Trophoblast cell (in vitro differentiated cells and primary cell): Measurements from ENCODE around the gene TUB.

Experiments used
- DNase-seq, 2 donors: peaks; one replicate each; pipeline ENCODE4 v3.0.0-alpha.2; 2016
- H2AFZ ChIP-seq: 2 replicates; pipeline ENCODE4 v1.6.1; 2013; ENCODE audit warnings: low read length, moderate library complexity, mild to moderate bottlenecking; ENCODE audit not compliant: insufficient read depth, poor library complexity
- H2AK5ac ChIP-seq: 2 replicates; pipeline ENCODE4 v1.6.1; 2013; ENCODE audit warnings: mild to moderate bottlenecking, low read length
- H2BK120ac ChIP-seq: 2 replicates; pipeline ENCODE4 v1.6.1; 2013; ENCODE audit warnings: low read length, mild to moderate bottlenecking, moderate library complexity; ENCODE audit not compliant: insufficient read depth, poor library complexity
- H2BK12ac ChIP-seq: 2 replicates; pipeline ENCODE4 v1.6.1; 2013; ENCODE audit warnings: mild to moderate bottlenecking, low read length, moderate library complexity
- H2BK5ac ChIP-seq: 2 replicates; pipeline ENCODE4 v1.6.1; 2013; ENCODE audit warnings: low read length, low read depth, moderate library complexity, mild to moderate bottlenecking; ENCODE audit not compliant: poor library complexity
- H3K14ac ChIP-seq: 2 replicates; pipeline ENCODE4 v1.6.1; 2013; ENCODE audit warnings: mild to moderate bottlenecking, low read length
- H3K18ac ChIP-seq: 2 replicates; pipeline ENCODE4 v1.6.1; 2013; ENCODE audit warnings: mild to moderate bottlenecking, low read length
- H3K23ac ChIP-seq: 2 replicates; pipeline ENCODE4 v1.6.1; 2013; ENCODE audit warnings: low read length
- H3K27ac ChIP-seq: 2 replicates; pipeline ENCODE4 v1.5.1; 2013; ENCODE audit warnings: low read depth, mild to moderate bottlenecking, inconsistent platforms, low read length, moderate library complexity
- H3K27me3 ChIP-seq: 2 replicates; pipeline ENCODE4 v1.6.1; 2013; ENCODE audit warnings: inconsistent platforms, mild to moderate bottlenecking, low read length, moderate library complexity; ENCODE audit not compliant: insufficient read depth
- H3K36me3 ChIP-seq, 2 experiments: 1 replicate in 1 of 2; 2 replicates in 1 of 2; pipeline ENCODE4 v1.6.1; 2013; ENCODE audit warnings: low read length in 2 of 2, mild to moderate bottlenecking in 2 of 2, moderate library complexity in 1 of 2; ENCODE audit not compliant: insufficient read depth in 2 of 2, control insufficient read depth in 1 of 2
- H3K4ac ChIP-seq: 2 replicates; pipeline ENCODE4 v1.6.1; 2013; ENCODE audit warnings: low read depth, mild to moderate bottlenecking, low read length, moderate library complexity
- H3K4me1 ChIP-seq, 2 experiments: 1 replicate in 1 of 2; 2 replicates in 1 of 2; pipeline ENCODE4 v1.6.1; 2013; ENCODE audit warnings: low read length in 2 of 2, mild to moderate bottlenecking in 2 of 2, moderate library complexity in 1 of 2; ENCODE audit not compliant: insufficient read depth in 2 of 2, control insufficient read depth in 1 of 2
- H3K4me2 ChIP-seq: 2 replicates; pipeline ENCODE4 v1.6.1; 2013; ENCODE audit warnings: inconsistent platforms, mild to moderate bottlenecking, low read length, moderate library complexity
- H3K4me3 ChIP-seq: 2 replicates; pipeline ENCODE4 v1.5.1; 2013; ENCODE audit warnings: mild to moderate bottlenecking, low read depth, low read length, inconsistent platforms
- H3K79me1 ChIP-seq: one replicate; pipeline ENCODE4 v1.6.1; 2013; ENCODE audit warnings: low read length
- H3K79me2 ChIP-seq: 2 replicates; pipeline ENCODE4 v1.6.1; 2013; ENCODE audit warnings: low read length, mild to moderate bottlenecking; ENCODE audit not compliant: control insufficient read depth, insufficient read depth, poor library complexity
- H3K9ac ChIP-seq: 2 replicates; pipeline ENCODE4 v1.6.1; 2013; ENCODE audit warnings: mild to moderate bottlenecking, low read length
- H3K9me3 ChIP-seq: 2 replicates; pipeline ENCODE4 v1.6.1; 2013; ENCODE audit warnings: low read depth, mild to moderate bottlenecking, control low read depth, inconsistent platforms, low read length; ENCODE audit not compliant: insufficient read depth
- H4K12ac ChIP-seq: 2 replicates; pipeline ENCODE4 v1.6.1; 2013; ENCODE audit warnings: low read depth, mild to moderate bottlenecking, low read length, moderate library complexity
- H4K8ac ChIP-seq: 2 replicates; pipeline ENCODE4 v1.6.1; 2013; ENCODE audit warnings: low read depth, mild to moderate bottlenecking, low read length, moderate library complexity
- H4K91ac ChIP-seq: one replicate; pipeline ENCODE4 v1.6.1; 2013; ENCODE audit warnings: low read depth, mild to moderate bottlenecking, low read length, moderate library complexity
- WGBS: extraction: QIAGEN DNeasy Blood & Tissue Kit; methylation state at CpG from one replicate; pipeline ENCODE4 v1.1.7; 2013; ENCODE audit warnings: missing lambda C conversion rate; ENCODE audit not compliant: insufficient read length, insufficient coverage; ENCODE audit errors: extremely low coverage; 5-methylcytosine and 5-hydroxymethylcytosine counted together

TUB gene

GRCh38 chr11:8102296-8102915, 21.4 kb downstream of the TUB start:
- no peaks in the 10 kb centered on the region for H3K79me1 ChIP-seq
- no peak overlapping the region for H3K9ac ChIP-seq
- no peak overlapping the region for H2AK5ac ChIP-seq
- H2BK120ac ChIP-seq, result no peak overlapping the region
- H3K9me3 ChIP-seq, result no peaks in the 10 kb centered on the region
- no peaks in the 10 kb centered on the region for H3K27me3 ChIP-seq
- H4K12ac ChIP-seq, result no peak overlapping the region
- no peak overlapping the region for H3K27ac ChIP-seq
- H3K4ac ChIP-seq, result no peak overlapping the region
- DNase-seq, result peak in 1 of 2 donors; percentile 21
- no peak overlapping the region for H3K4me2 ChIP-seq
- no peak overlapping the region for H4K91ac ChIP-seq
- H2AFZ ChIP-seq, result no peak overlapping the region
- peaks cover 9 to 29% of the 10 kb centered on the region in 2 experiments for H3K36me3 ChIP-seq
- H2BK12ac ChIP-seq, result no peak overlapping the region
- no peaks in the 10 kb centered on the region for H3K4me1 ChIP-seq
- no peak overlapping the region for H3K18ac ChIP-seq
- H3K79me2 ChIP-seq, result no peaks in the 10 kb centered on the region
- H3K23ac ChIP-seq, result no peak overlapping the region
- H2BK5ac ChIP-seq, result no peak overlapping the region
- H4K8ac ChIP-seq, result no peak overlapping the region
- H3K4me3 ChIP-seq, result no peak overlapping the region
- H3K14ac ChIP-seq, result no peak overlapping the region

GRCh38 chr11:8102965-8103364, 22.0 kb downstream of the TUB start:
- no peak overlapping the region for H2BK12ac ChIP-seq
- WGBS, result no CpG with 5 or more reads among the region's 7 CpGs
- H4K91ac ChIP-seq, result no peak overlapping the region

GRCh38 chr11:8103909-8104308, 22.9 kb downstream of the TUB start:
- Histone ChIP-seq H3K27me3 (no peaks in the 10 kb centered on the region), H3K9me3 (no peaks in the 10 kb centered on the region), H3K79me1 (no peaks in the 10 kb centered on the region), H3K4ac (no peak overlapping the region), H3K4me3 (no peak overlapping the region), H4K8ac (no peak overlapping the region), H3K18ac (no peak overlapping the region), H3K14ac (no peak overlapping the region), H3K4me2 (no peak overlapping the region), H3K4me1 (no peaks in the 10 kb centered on the region), H3K9ac (no peak overlapping the region), H2BK12ac (no peak overlapping the region), H2AFZ (no peak overlapping the region), H4K12ac (no peak overlapping the region), H2BK5ac (no peak overlapping the region), H3K79me2 (no peaks in the 10 kb centered on the region), H3K36me3 (peaks cover 6 to 21% of the 10 kb centered on the region in 2 experiments), H2AK5ac (no peak overlapping the region), H3K23ac (no peak overlapping the region), H3K27ac (no peak overlapping the region), H2BK120ac (no peak overlapping the region), H4K91ac (no peak overlapping the region)
- no peak for DNase-seq
- WGBS, result no CpG with 5 or more reads among the region's 2 CpGs

More at GRCh38 chr11:8102965-8103364, 22.0 kb downstream of the TUB start:
- no peak overlapping the region for H4K8ac ChIP-seq
- H2AFZ ChIP-seq, result no peak overlapping the region
- no peak overlapping the region for H3K23ac ChIP-seq
- H2AK5ac ChIP-seq, result no peak overlapping the region
- DNase-seq, result no peak
- no peak overlapping the region for H4K12ac ChIP-seq
- no peaks in the 10 kb centered on the region for H3K79me1 ChIP-seq
- no peaks in the 10 kb centered on the region for H3K9me3 ChIP-seq
- H3K4me1 ChIP-seq, result no peaks in the 10 kb centered on the region
- no peak overlapping the region for H3K18ac ChIP-seq
- H3K4ac ChIP-seq, result no peak overlapping the region
- H3K4me3 ChIP-seq, result no peak overlapping the region
- no peak overlapping the region for H2BK5ac ChIP-seq
- H3K79me2 ChIP-seq, result no peaks in the 10 kb centered on the region
- H3K4me2 ChIP-seq, result no peak overlapping the region
- H3K36me3 ChIP-seq, result peaks cover 9 to 26% of the 10 kb centered on the region in 2 experiments
- H3K14ac ChIP-seq, result no peak overlapping the region
- no peak overlapping the region for H2BK120ac ChIP-seq
- H3K27ac ChIP-seq, result no peak overlapping the region
- no peaks in the 10 kb centered on the region for H3K27me3 ChIP-seq
- H3K9ac ChIP-seq, result no peak overlapping the region

GRCh38 chr11:8105133-8105532, 24.1 kb downstream of the TUB start:
- no peaks in the 10 kb centered on the region for H3K4me1 ChIP-seq
- H3K4me3 ChIP-seq, result no peak overlapping the region
- no peaks in the 10 kb centered on the region for H3K79me2 ChIP-seq
- no peaks in the 10 kb centered on the region for H3K27me3 ChIP-seq
- H3K9ac ChIP-seq, result no peak overlapping the region
- no CpG with 5 or more reads among the region's 4 CpGs for WGBS
- H3K27ac ChIP-seq, result no peak overlapping the region
- H2BK5ac ChIP-seq, result no peak overlapping the region
- no peak overlapping the region for H4K8ac ChIP-seq
- H3K4ac ChIP-seq, result no peak overlapping the region
- H2BK12ac ChIP-seq, result no peak overlapping the region
- no peak overlapping the region for H3K4me2 ChIP-seq
- no peak overlapping the region for H3K14ac ChIP-seq
- no peak overlapping the region for H4K91ac ChIP-seq
- no peak overlapping the region for H2AFZ ChIP-seq
- no peak overlapping the region for H3K18ac ChIP-seq
- no peak overlapping the region for H3K23ac ChIP-seq
- no peaks in the 10 kb centered on the region for H3K79me1 ChIP-seq
- peaks cover 5 to 15% of the 10 kb centered on the region in 2 experiments for H3K36me3 ChIP-seq
- no peak overlapping the region for H2AK5ac ChIP-seq
- no peaks in the 10 kb centered on the region for H3K9me3 ChIP-seq
- no peak overlapping the region for H2BK120ac ChIP-seq
- H4K12ac ChIP-seq, result no peak overlapping the region
- DNase-seq, result no peak
